ENCODE results near the gene PIGU. TPM values are rescaled to one million over a fixed set of nuclear protein-coding genes. Genes with fewer than 3 reads are reported as not detected.

PIGU gene
- total RNA-seq, 4 donors from 2014 or later, result 9.5 to 17.5 (median 12.5) TPM

DNA sequence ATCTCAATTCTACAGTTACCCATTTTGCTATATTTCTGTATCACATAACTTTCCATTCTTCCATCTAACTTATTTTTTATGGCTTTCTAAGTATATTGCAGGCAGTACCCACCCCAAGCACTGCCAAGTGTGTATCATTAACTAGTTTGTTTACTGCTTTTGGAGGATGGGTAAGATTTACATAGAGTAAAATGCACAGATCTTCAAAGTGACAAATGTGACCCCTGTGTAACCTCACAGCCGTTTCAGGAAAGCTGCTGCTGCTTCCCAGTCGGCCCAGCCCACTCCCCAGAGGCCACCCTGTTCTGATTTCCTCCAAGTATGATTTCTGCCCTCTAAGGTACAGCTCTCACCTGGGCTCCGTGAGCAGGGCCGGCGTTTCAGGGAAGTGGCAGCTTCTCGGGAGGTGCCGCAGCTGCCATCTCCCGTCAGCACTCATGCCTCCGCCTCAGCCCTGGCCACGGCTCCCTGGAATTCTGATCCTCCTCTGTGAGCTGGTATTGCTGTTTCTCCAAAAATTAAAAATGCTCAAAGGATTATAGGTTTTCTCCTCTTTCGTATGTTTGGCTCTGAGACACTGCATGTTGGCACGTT is 133.3 kb downstream of the PIGU start:
- H3K9me3 ChIP-seq, result no peaks in the 10 kb centered on the region
- H3K27me3 ChIP-seq, result no peaks in the 10 kb centered on the region
- H3K36me3 ChIP-seq, result no peaks in the 10 kb centered on the region
- DNase-seq, result no peak
- H3K4me1 ChIP-seq, result no peaks in the 10 kb centered on the region
- H3K4me3 ChIP-seq, result no peak overlapping the region
- intact Hi-C loops (cut with DNase I; ENCODE audit: low total_unique reads), result no loop called here
- TF ChIP-seq POLR2A (IDR thresholded peaks at IDR 0.05), result no peak
- TF ChIP-seq, protein P1, sequence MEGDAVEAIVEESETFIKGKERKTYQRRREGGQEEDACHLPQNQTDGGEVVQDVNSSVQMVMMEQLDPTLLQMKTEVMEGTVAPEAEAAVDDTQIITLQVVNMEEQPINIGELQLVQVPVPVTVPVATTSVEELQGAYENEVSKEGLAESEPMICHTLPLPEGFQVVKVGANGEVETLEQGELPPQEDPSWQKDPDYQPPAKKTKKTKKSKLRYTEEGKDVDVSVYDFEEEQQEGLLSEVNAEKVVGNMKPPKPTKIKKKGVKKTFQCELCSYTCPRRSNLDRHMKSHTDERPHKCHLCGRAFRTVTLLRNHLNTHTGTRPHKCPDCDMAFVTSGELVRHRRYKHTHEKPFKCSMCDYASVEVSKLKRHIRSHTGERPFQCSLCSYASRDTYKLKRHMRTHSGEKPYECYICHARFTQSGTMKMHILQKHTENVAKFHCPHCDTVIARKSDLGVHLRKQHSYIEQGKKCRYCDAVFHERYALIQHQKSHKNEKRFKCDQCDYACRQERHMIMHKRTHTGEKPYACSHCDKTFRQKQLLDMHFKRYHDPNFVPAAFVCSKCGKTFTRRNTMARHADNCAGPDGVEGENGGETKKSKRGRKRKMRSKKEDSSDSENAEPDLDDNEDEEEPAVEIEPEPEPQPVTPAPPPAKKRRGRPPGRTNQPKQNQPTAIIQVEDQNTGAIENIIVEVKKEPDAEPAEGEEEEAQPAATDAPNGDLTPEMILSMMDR (IDR thresholded peaks at IDR 0.05), result no peak
- H3K27ac ChIP-seq, result no peak overlapping the region

DNA sequence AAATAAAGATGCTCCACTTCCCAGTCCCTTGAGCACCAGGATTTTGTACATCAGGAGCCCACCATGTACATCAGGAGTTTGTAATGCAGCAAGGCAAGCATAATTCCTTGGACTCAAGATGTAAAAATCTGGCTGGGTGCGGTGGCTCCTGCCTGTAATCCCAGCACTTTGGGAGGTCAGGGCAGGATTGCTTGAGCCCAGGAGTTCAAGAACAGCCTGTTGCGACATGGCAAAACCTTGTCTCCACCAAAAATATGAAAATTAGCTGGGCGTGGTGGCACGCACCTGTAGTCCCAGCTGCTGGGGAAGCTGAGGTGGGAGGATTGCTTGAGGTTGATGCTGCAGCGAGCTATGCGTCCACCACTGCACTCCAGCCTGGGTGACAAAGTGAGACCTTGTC is 134.5 kb downstream of the PIGU start:
- no peak for DNase-seq
- H3K4me1 ChIP-seq, result no peaks in the 10 kb centered on the region
- H3K4me3 ChIP-seq, result no peak overlapping the region
- no peaks in the 10 kb centered on the region for H3K9me3 ChIP-seq
- no peak overlapping the region for H3K27ac ChIP-seq
- no peaks in the 10 kb centered on the region for H3K27me3 ChIP-seq
- TF ChIP-seq, protein P1 (IDR thresholded peaks at IDR 0.05), result no peak
- intact Hi-C loops (cut with DNase I; ENCODE audit: low total_unique reads), result no loop called here
- no peaks in the 10 kb centered on the region for H3K36me3 ChIP-seq

DNA sequence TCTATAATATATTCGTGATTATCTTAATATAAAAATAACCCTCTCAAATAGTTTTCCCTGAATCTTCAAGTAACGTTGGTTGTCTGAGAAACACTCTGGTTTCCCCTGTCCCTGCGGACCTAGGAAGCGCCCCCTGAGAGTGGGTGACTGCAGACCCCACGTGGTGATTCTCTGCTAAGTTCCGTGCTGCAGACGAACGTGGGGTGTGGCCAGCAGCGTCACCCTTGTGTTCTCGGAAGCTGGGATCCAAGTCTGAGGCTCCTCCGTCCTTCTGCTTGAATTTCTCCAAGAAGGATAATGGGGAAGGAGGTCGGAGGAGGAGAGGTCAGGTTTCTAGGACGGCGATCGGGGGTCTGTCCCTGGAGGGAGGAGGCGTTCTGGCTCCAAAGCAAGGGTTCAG is 135.0 kb downstream of the PIGU start:
- Histone ChIP-seq H3K9me3 (no peaks in the 10 kb centered on the region), H3K27me3 (no peaks in the 10 kb centered on the region), H3K36me3 (no peaks in the 10 kb centered on the region), H3K27ac (no peak overlapping the region), H3K4me3 (no peak overlapping the region), H3K4me1 (no peaks in the 10 kb centered on the region)
- no peak for DNase-seq
- TF ChIP-seq, protein P1 (IDR thresholded peaks at IDR 0.05), result no peak
- TF ChIP-seq POLR2A (IDR thresholded peaks at IDR 0.05), result no peak
- intact Hi-C loops (cut with DNase I; ENCODE audit: low total_unique reads), result no loop called here

DNA sequence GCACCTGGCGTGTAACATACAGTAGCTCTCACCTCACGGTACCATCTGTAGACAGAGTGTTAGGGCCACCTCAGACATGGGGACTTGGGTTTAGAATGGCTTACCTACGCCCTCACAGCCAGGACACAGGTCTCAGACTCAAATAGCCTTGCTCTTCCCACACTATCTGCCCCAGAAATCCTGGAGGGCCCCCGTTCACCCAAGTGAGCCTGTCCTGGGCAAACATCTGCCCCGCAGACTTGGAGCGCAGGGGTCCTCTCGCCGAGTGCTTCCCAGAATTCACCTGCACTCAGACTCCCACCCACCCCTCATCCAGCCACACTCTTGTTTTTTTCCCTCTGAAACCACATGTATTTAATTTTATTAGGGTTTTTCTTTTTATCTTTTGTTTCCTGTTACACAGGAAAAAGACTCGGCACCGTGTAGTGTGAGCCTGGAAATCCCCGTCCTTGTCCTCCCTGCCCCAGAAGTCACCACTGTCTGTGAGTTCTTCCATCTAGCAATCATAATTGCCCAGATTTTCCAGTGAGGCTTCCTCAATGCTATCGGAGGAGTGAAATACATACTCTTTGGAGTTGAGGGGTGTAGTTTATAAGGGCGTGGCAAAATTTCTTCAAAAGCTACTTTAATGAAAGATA is 135.5 kb downstream of the PIGU start:
- no peak overlapping the region for H3K27ac ChIP-seq
- intact Hi-C loops (cut with DNase I; ENCODE audit: low total_unique reads), result no loop called here
- DNase-seq, result no peak
- H3K27me3 ChIP-seq, result no peaks in the 10 kb centered on the region
- no peak for TF ChIP-seq POLR2A (IDR thresholded peaks at IDR 0.05)
- TF ChIP-seq, protein P1 (IDR thresholded peaks at IDR 0.05), result no peak
- H3K4me1 ChIP-seq, result no peaks in the 10 kb centered on the region
- no peaks in the 10 kb centered on the region for H3K9me3 ChIP-seq
- no peaks in the 10 kb centered on the region for H3K36me3 ChIP-seq
- H3K4me3 ChIP-seq, result no peak overlapping the region

DNA sequence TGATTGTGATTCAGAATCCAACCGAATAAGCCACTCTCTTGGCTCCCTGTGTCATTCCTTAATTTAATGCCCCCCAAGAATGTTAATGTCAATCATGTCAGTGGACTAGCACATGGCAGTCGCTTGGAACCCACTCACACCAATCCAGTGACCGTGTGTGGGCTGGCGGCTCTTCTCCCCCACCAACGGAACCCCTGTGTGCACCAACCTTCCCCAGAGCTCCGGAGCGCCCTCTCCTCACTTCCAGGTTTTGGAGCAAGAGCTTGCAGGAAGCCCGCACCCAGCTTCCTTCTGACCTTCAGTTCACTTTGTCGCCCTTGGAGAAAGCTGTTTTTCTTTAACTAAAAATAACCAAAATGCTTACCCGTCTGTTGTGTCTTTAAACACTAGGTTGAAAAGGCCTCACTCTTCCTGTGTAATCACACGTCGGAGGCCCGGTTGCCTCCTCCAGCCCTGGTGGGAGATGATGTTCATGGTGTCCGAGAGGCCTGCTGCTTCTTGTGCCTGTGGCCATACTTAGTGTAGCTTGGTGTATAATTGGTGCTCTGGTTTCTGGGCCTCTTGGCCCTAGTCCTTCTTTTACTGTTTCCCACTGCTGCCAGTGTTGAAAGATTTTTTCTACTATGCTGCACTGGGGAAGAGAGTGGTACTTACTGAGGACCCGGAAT is 136.2 kb downstream of the PIGU start:
- intact Hi-C loops (cut with DNase I; ENCODE audit: low total_unique reads), result no loop called here
- H3K4me3 ChIP-seq, result no peak overlapping the region
- no peaks in the 10 kb centered on the region for H3K4me1 ChIP-seq
- DNase-seq, result no peak
- no peaks in the 10 kb centered on the region for H3K36me3 ChIP-seq
- H3K27ac ChIP-seq, result no peak overlapping the region
- no peaks in the 10 kb centered on the region for H3K27me3 ChIP-seq
- H3K9me3 ChIP-seq, result no peaks in the 10 kb centered on the region
- no peak for TF ChIP-seq POLR2A (IDR thresholded peaks at IDR 0.05)
- TF ChIP-seq, protein P1 (IDR thresholded peaks at IDR 0.05), result no peak
